NK-92 (cell line): ENCODE results near the gene DNAJC6.
"Not testable (repeated sequence)": the region's sequence is repeated elsewhere in the genome, so short reads cannot be mapped to it uniquely, and the experiment has no call there.

Experiments
- DNase-seq: peaks from one replicate; lab custom pipeline; 2025; ENCODE audit not compliant: unreplicated experiment; lab: John Stamatoyannopoulos, UW

DNAJC6 gene

GRCh38 chr1:65425006-65425405 lies 115.7 kb downstream of the DNAJC6 start:
- DNase-seq: no peak

GRCh38 chr1:65425697-65426096 lies 116.4 kb downstream of the DNAJC6 start:
- DNase-seq: no peak

- DNase-seq: no peak
Measured at GRCh38 chr1:65429078-65429477, 119.7 kb downstream of the DNAJC6 start.

GRCh38 chr1:65429806-65430205 lies 120.5 kb downstream of the DNAJC6 start:
- DNase-seq: no peak

- DNase-seq: no peak
Measured at GRCh38 chr1:65431111-65431705, 121.9 kb downstream of the DNAJC6 start.

GRCh38 chr1:65432918-65433317 lies 123.6 kb downstream of the DNAJC6 start:
- DNase-seq: no peak

GRCh38 chr1:65434255-65434654 lies 124.9 kb downstream of the DNAJC6 start:
- no peak for DNase-seq

GRCh38 chr1:65434760-65435159 lies 125.4 kb downstream of the DNAJC6 start:
- DNase-seq: no peak

- no peak for DNase-seq
Measured at GRCh38 chr1:65435987-65436386, 126.6 kb downstream of the DNAJC6 start.

GRCh38 chr1:65437616-65438015 lies 128.3 kb downstream of the DNAJC6 start:
- DNase-seq: no peak

GRCh38 chr1:65440322-65440900 lies 131.1 kb downstream of the DNAJC6 start:
- DNase-seq: no peak

GRCh38 chr1:65440915-65441314 lies 131.6 kb downstream of the DNAJC6 start:
- DNase-seq: no peak

GRCh38 chr1:65441464-65441863 lies 132.1 kb downstream of the DNAJC6 start:
- no peak for DNase-seq

GRCh38 chr1:65442442-65442841 lies 133.1 kb downstream of the DNAJC6 start:
- DNase-seq: no peak

GRCh38 chr1:65443647-65444046 lies 134.3 kb downstream of the DNAJC6 start:
- DNase-seq: no peak

GRCh38 chr1:65444128-65444640 lies 134.8 kb downstream of the DNAJC6 start:
- DNase-seq: no peak

GRCh38 chr1:65445837-65446236 lies 136.5 kb downstream of the DNAJC6 start:
- no peak for DNase-seq

GRCh38 chr1:65449214-65449823 lies 140.0 kb downstream of the DNAJC6 start:
- DNase-seq: no peak

- not testable (repeated sequence) for DNase-seq
Measured at GRCh38 chr1:65455678-65456077, 146.3 kb downstream of the DNAJC6 start.

- no peak for DNase-seq
Measured at GRCh38 chr1:65456481-65456880, 147.1 kb downstream of the DNAJC6 start.

- no peak for DNase-seq
Measured at GRCh38 chr1:65457868-65458267, 148.5 kb downstream of the DNAJC6 start.

- DNase-seq: no peak
Measured at GRCh38 chr1:65458730-65459396, 149.5 kb downstream of the DNAJC6 start.
